Brain microvascular endothelial cell (primary cell): ENCODE measurements around the gene WNK4.
A peak's percentile ranks its signal among the peaks of the same experiment; 100 is the strongest.
"Not testable (repeated sequence)": the region's sequence is repeated elsewhere in the genome, so short reads cannot be mapped to it uniquely, and the experiment has no call there.

ENCODE experiments used
- DNase-seq: peaks from one replicate; pipeline ENCODE4 v3.0.0-alpha.2; 2020
- H3K27ac ChIP-seq: fragments of 250-450 bp; sonication (Bioruptor Pico); 2 replicates; pipeline ENCODE4 v1.5.1; 2020; ENCODE audit warnings: mild to moderate bottlenecking, moderate library complexity
- H3K27me3 ChIP-seq: fragments of 250-450 bp; sonication (Bioruptor Pico); replicated peaks from 2 replicates; pipeline ENCODE4 v1.5.1; 2020; ENCODE audit warnings: mild to moderate bottlenecking
- H3K36me3 ChIP-seq: fragments of 250-450 bp; sonication (Bioruptor Pico); replicated peaks from 2 replicates; pipeline ENCODE4 v1.5.1; 2020; ENCODE audit warnings: mild to moderate bottlenecking
- H3K4me3 ChIP-seq: 2 replicates; pipeline ENCODE4 v1.5.1; 2011; ENCODE audit warnings: low read depth, mild to moderate bottlenecking, control low read depth, low read length, moderate library complexity
- CTCF ChIP-seq: IDR thresholded peaks from 2 replicates; pipeline ENCODE4 v1.5.1; 2011; ENCODE audit warnings: low read depth, mild to moderate bottlenecking, moderate library complexity, low read length, control low read depth, inconsistent platforms; ENCODE audit errors: missing control alignments
- in situ Hi-C: cut with HindIII; loops from 2 replicates; pipeline ENCODE4 v1.10.0; 2017; ENCODE audit warnings: low sequenced_read_pairs, low pct_ligation_motif_present

WNK4 gene

GRCh38 chr17:42767512-42767911 is 12.9 kb upstream of the WNK4 start:
- in situ Hi-C loops: no loop called here
- no peak overlapping the region for H3K4me3 ChIP-seq
- H3K27ac ChIP-seq: no peak overlapping the region
- no peak for DNase-seq
- H3K36me3 ChIP-seq: no peaks in the 10 kb centered on the region
- H3K27me3 ChIP-seq: no peaks in the 10 kb centered on the region
- no peak for TF ChIP-seq CTCF

GRCh38 chr17:42768006-42768405 is 12.4 kb upstream of the WNK4 start:
- DNase-seq, in situ Hi-C loops, H3K36me3 ChIP-seq, H3K27me3 ChIP-seq, H3K4me3 ChIP-seq, H3K27ac ChIP-seq: not testable (repeated sequence)

GRCh38 chr17:42769964-42770363 is 10.4 kb upstream of the WNK4 start:
- in situ Hi-C loops, H3K27me3 ChIP-seq, H3K27ac ChIP-seq, H3K36me3 ChIP-seq, DNase-seq, H3K4me3 ChIP-seq: not testable (repeated sequence)

GRCh38 chr17:42772945-42773289 is 7.5 kb upstream of the WNK4 start:
- Histone ChIP-seq H3K36me3 (no peaks in the 10 kb centered on the region), H3K27me3 (no peaks in the 10 kb centered on the region), H3K4me3 (peak overlapping the region; percentile 94), H3K27ac (peak overlapping the region; percentile 58)
- DNase-seq: no peak
- in situ Hi-C loops: no loop called here
- no peak for TF ChIP-seq CTCF

GRCh38 chr17:42773290-42774035 is 6.9 kb upstream of the WNK4 start, which contains the start of gene VPS25:
VPS25 (plus strand) TSS chr17:42773449; CDS start chr17:42773476, 27 bp downstream.
- in situ Hi-C loops: no loop called here
- TF ChIP-seq CTCF: peak; percentile 39
- H3K27me3 ChIP-seq: no peaks in the 10 kb centered on the region
- peak within 1 kb of the TSS; percentile 58 for H3K27ac ChIP-seq
- peak within 1 kb of the TSS; percentile 94 for H3K4me3 ChIP-seq
- H3K36me3 ChIP-seq: no peaks in the 10 kb centered on the region
- peak; percentile 68 for DNase-seq

GRCh38 chr17:42774066-42774745 is 6.2 kb upstream of the WNK4 start:
- in situ Hi-C loops: no loop called here
- Histone ChIP-seq H3K36me3 (peaks cover 4% of the 10 kb centered on the region), H3K27ac (peak overlapping the region; percentile 58), H3K27me3 (no peaks in the 10 kb centered on the region), H3K4me3 (peak overlapping the region; percentile 94)
- DNase-seq: no peak
- no peak for TF ChIP-seq CTCF
